Adipocyte (in vitro differentiated cells): ENCODE results near the gene GTF3C5.
"Not testable (repeated sequence)": the region's sequence is repeated elsewhere in the genome, so short reads cannot be mapped to it uniquely, and the experiment has no call there.

Source experiments
- DNase-seq: peaks from one replicate; pipeline ENCODE4 v3.0.0-alpha.2; 2015; ENCODE audit warnings: low read depth
- H3K27me3 ChIP-seq: replicated peaks from 2 replicates; pipeline ENCODE4 v1.7.0; 2013; ENCODE audit warnings: mild to moderate bottlenecking, low read length, moderate library complexity; ENCODE audit not compliant: control insufficient read depth, insufficient read depth
- H3K36me3 ChIP-seq: 2 replicates; pipeline ENCODE4 v1.7.0; 2013; ENCODE audit warnings: low read length, mild to moderate bottlenecking, moderate library complexity; ENCODE audit not compliant: control insufficient read depth, insufficient read depth, severe bottlenecking
- H3K4me1 ChIP-seq: 2 replicates; pipeline ENCODE4 v1.7.0; 2013; ENCODE audit warnings: mild to moderate bottlenecking, low read length, moderate library complexity; ENCODE audit not compliant: control insufficient read depth, insufficient read depth
- H3K4me3 ChIP-seq: 2 replicates; pipeline ENCODE4 v1.7.0; 2013; ENCODE audit warnings: mild to moderate bottlenecking, low read length, moderate library complexity
- H3K9ac ChIP-seq: 2 replicates; pipeline ENCODE4 v1.7.0; 2013; ENCODE audit warnings: mild to moderate bottlenecking, low read length, moderate library complexity
- H3K9me3 ChIP-seq: 2 replicates; pipeline ENCODE4 v1.7.0; 2013; ENCODE audit warnings: mild to moderate bottlenecking, low read length, moderate library complexity; ENCODE audit not compliant: control insufficient read depth

Gene GTF3C5

GRCh38 chr9:133037775-133038515, 7.1 kb downstream of the GTF3C5 start:
- H3K4me3 ChIP-seq, result no peak overlapping the region
- DNase-seq, result no peak
- H3K9me3 ChIP-seq, result no peaks in the 10 kb centered on the region
- H3K4me1 ChIP-seq, result no peaks in the 10 kb centered on the region
- H3K27me3 ChIP-seq, result no peaks in the 10 kb centered on the region
- peaks cover 10% of the 10 kb centered on the region for H3K36me3 ChIP-seq
- H3K9ac ChIP-seq, result no peak overlapping the region

DNA sequence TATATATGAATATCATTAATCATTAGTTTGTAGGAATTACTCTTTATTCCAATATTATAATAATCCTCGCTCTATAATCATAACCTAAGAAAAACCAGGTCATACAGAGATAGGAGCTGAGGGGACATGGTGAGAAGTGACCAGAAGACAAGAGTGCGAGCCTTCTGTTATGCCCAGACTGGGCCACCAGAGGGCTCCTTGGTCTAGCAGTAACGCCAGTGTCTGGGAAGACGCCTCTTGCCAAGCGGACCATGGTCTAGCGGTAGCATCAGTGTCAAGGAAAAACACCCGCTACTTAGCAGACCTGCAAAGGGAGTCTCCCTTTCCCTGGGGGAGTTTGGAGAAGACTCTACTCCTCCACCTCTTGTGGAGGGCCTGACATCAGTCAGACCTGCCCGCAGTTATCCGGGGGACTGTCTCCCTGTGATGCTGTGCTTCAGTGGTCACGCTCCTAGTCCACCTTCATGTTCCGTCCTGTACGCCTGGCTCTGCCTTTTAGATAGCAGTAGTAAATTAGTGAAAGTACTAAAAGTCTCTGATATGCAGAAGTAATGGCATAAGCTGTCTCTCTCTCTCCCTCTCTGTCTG, 10.2 kb downstream of the GTF3C5 start:
- H3K9me3 ChIP-seq, H3K4me1 ChIP-seq, H3K9ac ChIP-seq, H3K27me3 ChIP-seq, H3K4me3 ChIP-seq: not testable (repeated sequence)
- DNase-seq, result peak; percentile 63
- H3K36me3 ChIP-seq, result peaks cover 38% of the 10 kb centered on the region

DNA sequence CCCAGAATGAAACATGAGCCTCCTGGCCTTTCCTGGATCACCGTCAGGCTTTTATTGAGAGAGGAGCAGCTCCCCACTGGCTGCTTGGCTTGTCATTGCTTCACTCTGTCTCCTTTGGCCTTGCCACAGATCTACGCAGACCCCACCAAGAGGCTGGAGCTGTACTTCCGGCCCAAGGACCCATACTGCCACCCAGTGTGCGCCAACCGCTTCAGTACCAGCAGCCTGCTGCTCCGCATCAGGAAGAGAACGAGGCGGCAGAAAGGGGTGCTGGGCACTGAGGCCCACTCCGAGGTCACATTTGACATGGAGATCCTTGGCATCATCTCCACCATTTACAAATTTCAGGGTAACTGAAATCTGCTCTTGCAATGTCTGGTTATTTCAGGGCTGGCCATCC, 11.2 kb downstream of the GTF3C5 start:
- Histone ChIP-seq H3K9me3 (no peaks in the 10 kb centered on the region), H3K36me3 (peaks cover 47% of the 10 kb centered on the region), H3K9ac (no peak overlapping the region), H3K4me1 (no peaks in the 10 kb centered on the region), H3K4me3 (no peak overlapping the region), H3K27me3 (no peaks in the 10 kb centered on the region)
- DNase-seq, result no peak

DNA sequence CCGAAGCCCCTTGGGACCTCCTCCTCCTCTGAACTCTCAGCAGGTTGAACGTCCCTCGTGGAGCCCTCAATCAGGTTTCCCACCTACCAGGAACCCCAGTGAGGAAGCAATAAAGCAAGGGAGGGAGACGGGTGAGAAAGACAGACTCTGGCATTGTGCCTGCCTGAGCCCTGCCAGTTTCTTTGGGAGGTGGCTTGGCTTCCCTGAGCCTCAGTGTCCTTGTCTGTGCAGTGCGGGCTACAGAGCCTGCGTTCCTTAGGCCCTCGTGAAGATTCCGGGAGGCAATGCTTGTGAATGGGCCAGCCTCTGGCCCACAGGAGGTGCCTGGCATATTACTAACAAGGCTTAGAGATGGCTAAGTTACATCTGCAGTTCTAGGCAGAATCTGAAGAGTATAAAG, 11.9 kb downstream of the GTF3C5 start:
- no peaks in the 10 kb centered on the region for H3K9me3 ChIP-seq
- no peak for DNase-seq
- no peaks in the 10 kb centered on the region for H3K4me1 ChIP-seq
- no peak overlapping the region for H3K4me3 ChIP-seq
- H3K36me3 ChIP-seq, result peaks cover 52% of the 10 kb centered on the region
- no peak overlapping the region for H3K9ac ChIP-seq
- H3K27me3 ChIP-seq, result no peaks in the 10 kb centered on the region

- no peaks in the 10 kb centered on the region for H3K27me3 ChIP-seq
- peaks cover 54% of the 10 kb centered on the region for H3K36me3 ChIP-seq
- H3K4me3 ChIP-seq, result no peak overlapping the region
- DNase-seq, result no peak
- H3K9me3 ChIP-seq, result no peaks in the 10 kb centered on the region
- H3K4me1 ChIP-seq, result no peaks in the 10 kb centered on the region
- no peak overlapping the region for H3K9ac ChIP-seq
These were observed 12.7 kb downstream of the GTF3C5 start for GRCh38 chr9:133043449-133044035.

DNA sequence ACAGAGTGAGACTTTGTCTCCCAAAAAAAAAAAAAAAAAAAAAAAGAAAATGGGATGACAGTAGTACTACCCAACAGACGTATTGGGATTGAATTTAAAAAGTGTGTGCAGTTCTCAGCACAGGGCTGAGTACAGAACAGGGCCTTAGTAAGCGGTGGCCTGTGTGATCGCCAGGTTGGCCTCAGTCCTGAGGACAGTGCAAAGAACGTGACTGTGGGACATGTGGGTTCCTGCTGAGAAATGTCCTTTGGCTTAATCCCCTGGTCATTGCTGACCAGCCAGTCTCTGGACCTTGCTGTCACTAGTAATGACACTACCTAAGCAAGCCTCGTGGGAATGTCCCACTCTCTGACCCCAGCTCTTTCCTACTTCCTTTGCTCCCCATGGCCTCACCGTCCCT, 13.3 kb downstream of the GTF3C5 start:
- no peaks in the 10 kb centered on the region for H3K4me1 ChIP-seq
- H3K9me3 ChIP-seq, result no peaks in the 10 kb centered on the region
- no peak overlapping the region for H3K4me3 ChIP-seq
- H3K9ac ChIP-seq, result no peak overlapping the region
- DNase-seq, result no peak
- H3K27me3 ChIP-seq, result no peaks in the 10 kb centered on the region
- H3K36me3 ChIP-seq, result peaks cover 57% of the 10 kb centered on the region

- no peak for DNase-seq
- Histone ChIP-seq H3K9ac (no peak overlapping the region), H3K27me3 (no peaks in the 10 kb centered on the region), H3K4me3 (no peak overlapping the region), H3K36me3 (peaks cover 58% of the 10 kb centered on the region), H3K9me3 (no peaks in the 10 kb centered on the region), H3K4me1 (no peaks in the 10 kb centered on the region)
These were observed 13.9 kb downstream of the GTF3C5 start for GRCh38 chr9:133044661-133045060.

GRCh38 chr9:133045132-133045531, 14.3 kb downstream of the GTF3C5 start:
- DNase-seq, result no peak
- peaks cover 62% of the 10 kb centered on the region for H3K36me3 ChIP-seq
- H3K27me3 ChIP-seq, result no peaks in the 10 kb centered on the region
- H3K9ac ChIP-seq, result no peak overlapping the region
- no peaks in the 10 kb centered on the region for H3K9me3 ChIP-seq
- no peak overlapping the region for H3K4me3 ChIP-seq
- H3K4me1 ChIP-seq, result no peaks in the 10 kb centered on the region

- Histone ChIP-seq H3K4me3 (no peak overlapping the region), H3K36me3 (peaks cover 74% of the 10 kb centered on the region), H3K27me3 (no peaks in the 10 kb centered on the region), H3K4me1 (no peaks in the 10 kb centered on the region), H3K9ac (no peak overlapping the region), H3K9me3 (no peaks in the 10 kb centered on the region)
- DNase-seq, result no peak
These were observed 15.6 kb downstream of the GTF3C5 start for GRCh38 chr9:133046196-133046899.

DNA sequence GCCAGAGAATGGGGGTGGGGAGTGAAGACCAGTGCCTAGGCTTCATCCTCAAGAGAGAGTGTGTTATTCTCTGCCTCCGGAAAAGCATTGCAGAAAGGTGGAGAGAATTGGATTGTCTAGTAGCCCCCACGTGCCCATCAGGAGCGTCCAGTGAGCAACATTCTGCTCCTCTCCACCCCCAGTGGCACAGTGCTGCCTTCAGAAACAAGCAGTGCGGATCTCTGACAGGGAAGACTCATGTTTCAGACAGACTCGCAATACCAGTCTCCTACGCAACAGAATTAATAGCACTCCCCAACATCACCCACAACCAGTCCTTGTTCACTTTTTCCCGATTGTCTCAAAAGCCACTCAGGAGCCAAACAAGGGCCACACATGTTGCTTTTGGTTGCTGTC, 16.1 kb downstream of the GTF3C5 start:
- Histone ChIP-seq H3K9ac (no peak overlapping the region), H3K9me3 (no peaks in the 10 kb centered on the region), H3K27me3 (no peaks in the 10 kb centered on the region), H3K4me1 (no peaks in the 10 kb centered on the region), H3K4me3 (no peak overlapping the region), H3K36me3 (peaks cover 79% of the 10 kb centered on the region)
- no peak for DNase-seq

DNA sequence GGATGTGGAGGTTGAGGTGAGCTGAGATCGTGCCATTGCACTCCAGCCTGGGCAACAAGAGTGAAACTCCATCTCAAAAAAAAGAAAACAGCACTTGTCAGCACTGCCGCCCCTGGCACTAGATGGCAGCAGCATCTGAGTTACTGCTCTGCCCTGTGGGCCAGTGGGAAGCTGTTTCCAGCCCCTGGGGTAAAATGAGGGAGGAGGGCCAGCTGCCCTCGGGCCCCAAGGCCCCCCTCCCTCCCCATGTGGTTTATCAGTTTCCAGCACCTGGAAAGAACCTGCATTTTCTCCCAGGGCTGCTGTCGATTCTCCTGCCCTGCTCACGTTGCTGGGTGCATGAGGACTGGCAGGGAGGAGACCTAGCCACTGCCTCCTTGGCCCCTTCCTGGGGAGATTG, 17.8 kb downstream of the GTF3C5 start:
- Histone ChIP-seq H3K4me1 (no peaks in the 10 kb centered on the region), H3K9ac (no peak overlapping the region), H3K4me3 (no peak overlapping the region), H3K36me3 (peaks cover 71% of the 10 kb centered on the region), H3K27me3 (no peaks in the 10 kb centered on the region), H3K9me3 (no peaks in the 10 kb centered on the region)
- peak; percentile 30 for DNase-seq
